Stomach smooth muscle (tissue), 2 donors: ENCODE results near the gene DLG2.

Experiments used
- H3K27ac ChIP-seq: one replicate; pipeline ENCODE4 v1.7.0; 2013; ENCODE audit warnings: mild to moderate bottlenecking, low read length, inconsistent platforms
- H3K27me3 ChIP-seq, 2 donors: one replicate each; pipeline ENCODE4 v1.7.0; 2013; ENCODE audit warnings: low read length in 2 of 2; ENCODE audit not compliant: insufficient read depth in 2 of 2, control insufficient read depth in 1 of 2
- H3K36me3 ChIP-seq, 2 donors: one replicate each; pipeline ENCODE4 v1.7.0; 2013; ENCODE audit warnings: low read length in 2 of 2; ENCODE audit not compliant: control insufficient read depth in 2 of 2, insufficient read depth in 2 of 2
- H3K4me1 ChIP-seq: one replicate; pipeline ENCODE4 v1.7.0; 2013; ENCODE audit warnings: low read length; ENCODE audit not compliant: control insufficient read depth, insufficient read depth
- H3K4me3 ChIP-seq, 2 donors: one replicate each; pipeline ENCODE4 v1.7.0; 2013; ENCODE audit warnings: low read length in 2 of 2
- H3K9ac ChIP-seq, 2 donors: one replicate each; pipeline ENCODE4 v1.7.0; 2013; ENCODE audit warnings: low read length in 2 of 2, mild to moderate bottlenecking in 1 of 2
- H3K9me3 ChIP-seq, 2 donors: one replicate each; pipeline ENCODE4 v1.7.0; 2013; ENCODE audit warnings: low read length in 2 of 2; ENCODE audit not compliant: control insufficient read depth in 2 of 2
- donor health status: healthy.
- donor health status: Pancreatic carcinoma.

Gene DLG2

GRCh38 chr11:83956119-83956697 lies 1670.9 kb downstream of the DLG2 start:
- H3K9ac ChIP-seq: no peak overlapping the region
- H3K36me3 ChIP-seq: no peaks in the 10 kb centered on the region
- no peak overlapping the region for H3K27ac ChIP-seq
- H3K9me3 ChIP-seq: no peaks in the 10 kb centered on the region
- H3K27me3 ChIP-seq: no peaks in the 10 kb centered on the region
- H3K4me1 ChIP-seq: no peaks in the 10 kb centered on the region
- no peak overlapping the region for H3K4me3 ChIP-seq

- H3K4me1 ChIP-seq: no peaks in the 10 kb centered on the region
- H3K36me3 ChIP-seq: no peaks in the 10 kb centered on the region
- no peaks in the 10 kb centered on the region for H3K9me3 ChIP-seq
- H3K4me3 ChIP-seq: no peak overlapping the region
- H3K27me3 ChIP-seq: no peaks in the 10 kb centered on the region
- no peak overlapping the region for H3K9ac ChIP-seq
- no peak overlapping the region for H3K27ac ChIP-seq
Observed at GRCh38 chr11:83954780-83955179, 1672.4 kb downstream of the DLG2 start.

GRCh38 chr11:83951521-83951920 lies 1675.6 kb downstream of the DLG2 start:
- no peaks in the 10 kb centered on the region for H3K27me3 ChIP-seq
- H3K4me3 ChIP-seq: no peak overlapping the region
- H3K9ac ChIP-seq: no peak overlapping the region
- no peaks in the 10 kb centered on the region for H3K4me1 ChIP-seq
- no peaks in the 10 kb centered on the region for H3K9me3 ChIP-seq
- H3K36me3 ChIP-seq: no peaks in the 10 kb centered on the region
- H3K27ac ChIP-seq: no peak overlapping the region

GRCh38 chr11:83948200-83948599 lies 1678.9 kb downstream of the DLG2 start:
- no peaks in the 10 kb centered on the region for H3K27me3 ChIP-seq
- no peaks in the 10 kb centered on the region for H3K36me3 ChIP-seq
- H3K4me1 ChIP-seq: no peaks in the 10 kb centered on the region
- no peaks in the 10 kb centered on the region for H3K9me3 ChIP-seq
- H3K9ac ChIP-seq: no peak overlapping the region
- no peak overlapping the region for H3K27ac ChIP-seq
- no peak overlapping the region for H3K4me3 ChIP-seq

- H3K9me3 ChIP-seq: no peaks in the 10 kb centered on the region
- H3K4me1 ChIP-seq: no peaks in the 10 kb centered on the region
- H3K9ac ChIP-seq: no peak overlapping the region
- H3K27me3 ChIP-seq: no peaks in the 10 kb centered on the region
- H3K36me3 ChIP-seq: no peaks in the 10 kb centered on the region
- no peak overlapping the region for H3K4me3 ChIP-seq
- H3K27ac ChIP-seq: no peak overlapping the region
Observed at GRCh38 chr11:83945976-83946375, 1681.2 kb downstream of the DLG2 start.

GRCh38 chr11:83941050-83941449 lies 1686.1 kb downstream of the DLG2 start:
- Histone ChIP-seq H3K9me3 (no peaks in the 10 kb centered on the region), H3K36me3 (no peaks in the 10 kb centered on the region), H3K9ac (no peak overlapping the region), H3K27me3 (no peaks in the 10 kb centered on the region), H3K4me3 (no peak overlapping the region), H3K4me1 (no peaks in the 10 kb centered on the region), H3K27ac (no peak overlapping the region)

- Histone ChIP-seq H3K36me3 (no peaks in the 10 kb centered on the region), H3K9ac (no peak overlapping the region), H3K4me1 (no peaks in the 10 kb centered on the region)
Observed at GRCh38 chr11:83938148-83938547, 1689.0 kb downstream of the DLG2 start.

GRCh38 chr11:83933008-83933407 lies 1694.1 kb downstream of the DLG2 start:
- no peaks in the 10 kb centered on the region for H3K27me3 ChIP-seq
- H3K27ac ChIP-seq: no peak overlapping the region
- H3K4me1 ChIP-seq: no peaks in the 10 kb centered on the region
- no peak overlapping the region for H3K4me3 ChIP-seq
- no peaks in the 10 kb centered on the region for H3K9me3 ChIP-seq
- no peak overlapping the region for H3K9ac ChIP-seq
- H3K36me3 ChIP-seq: no peaks in the 10 kb centered on the region

More at GRCh38 chr11:83938148-83938547, 1689.0 kb downstream of the DLG2 start:
- Histone ChIP-seq H3K4me3 (no peak overlapping the region), H3K27me3 (no peaks in the 10 kb centered on the region), H3K9me3 (no peaks in the 10 kb centered on the region), H3K27ac (no peak overlapping the region)

GRCh38 chr11:83927422-83927821 lies 1699.7 kb downstream of the DLG2 start:
- H3K27me3 ChIP-seq: no peaks in the 10 kb centered on the region
- H3K9ac ChIP-seq: no peak overlapping the region
- H3K4me3 ChIP-seq: no peak overlapping the region
- no peaks in the 10 kb centered on the region for H3K36me3 ChIP-seq
- H3K27ac ChIP-seq: no peak overlapping the region
- H3K9me3 ChIP-seq: no peaks in the 10 kb centered on the region
- no peaks in the 10 kb centered on the region for H3K4me1 ChIP-seq

- no peak overlapping the region for H3K27ac ChIP-seq
- no peaks in the 10 kb centered on the region for H3K36me3 ChIP-seq
- no peaks in the 10 kb centered on the region for H3K27me3 ChIP-seq
- no peak overlapping the region for H3K4me3 ChIP-seq
- no peaks in the 10 kb centered on the region for H3K9me3 ChIP-seq
- no peak overlapping the region for H3K9ac ChIP-seq
- no peaks in the 10 kb centered on the region for H3K4me1 ChIP-seq
Observed at GRCh38 chr11:83924795-83925542, 1702.2 kb downstream of the DLG2 start.

GRCh38 chr11:83923961-83924360 lies 1703.2 kb downstream of the DLG2 start:
- Histone ChIP-seq H3K4me1 (no peaks in the 10 kb centered on the region), H3K27ac (no peak overlapping the region), H3K27me3 (no peaks in the 10 kb centered on the region), H3K4me3 (no peak overlapping the region), H3K9ac (no peak overlapping the region), H3K9me3 (no peaks in the 10 kb centered on the region), H3K36me3 (no peaks in the 10 kb centered on the region)
